Colon (tissue), 2 donors: ENCODE measurements around the gene RAB40A.
A peak's percentile ranks its signal among the peaks of the same experiment; 100 is the strongest.

ENCODE experiments used
- FAIRE-seq: peaks from 2 replicates; lab custom pipeline; 2012; peaks lifted over from hg19 to GRCh38; lab: Jason Lieb, UNC
- donor health status: control.
- donor health status: control.

Gene RAB40A

GRCh38 chrX:103519389-103519788 is at the start of gene RAB40A:
Gene RAB40A (minus strand): TSS chrX:103519489. CDS start chrX:103500756, 18,733 bp downstream.
- no peak for FAIRE-seq

- no peak for FAIRE-seq
Observed at GRCh38 chrX:103565752-103566151, 46.5 kb upstream of the RAB40A start.

- FAIRE-seq = no peak
Observed at GRCh38 chrX:103565197-103565596, 45.9 kb upstream of the RAB40A start.

DNA sequence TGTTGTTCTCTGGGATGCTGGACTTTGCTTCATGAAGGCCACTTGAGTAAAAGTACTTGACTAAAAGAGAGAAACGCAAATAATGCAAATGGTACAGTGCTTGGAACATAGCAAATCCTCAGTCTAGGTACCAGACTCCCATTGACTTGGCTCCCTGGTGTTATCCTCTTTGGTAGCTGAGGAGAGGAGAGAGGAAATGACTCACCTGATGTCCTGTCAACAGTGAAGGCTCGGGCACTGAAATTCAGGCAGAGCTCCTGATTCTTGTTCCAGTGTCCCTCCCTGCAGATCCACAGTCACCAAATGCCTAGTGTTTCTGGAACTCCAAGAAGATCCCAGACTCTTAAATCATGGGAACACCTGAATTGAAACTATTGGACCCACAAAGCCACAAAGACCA is 43.5 kb upstream of the RAB40A start:
- no peak for FAIRE-seq

GRCh38 chrX:103560256-103560655 is 41.0 kb upstream of the RAB40A start:
- FAIRE-seq = peak; percentile 80

GRCh38 chrX:103556963-103557612 is 37.8 kb upstream of the RAB40A start:
- FAIRE-seq = no peak

DNA sequence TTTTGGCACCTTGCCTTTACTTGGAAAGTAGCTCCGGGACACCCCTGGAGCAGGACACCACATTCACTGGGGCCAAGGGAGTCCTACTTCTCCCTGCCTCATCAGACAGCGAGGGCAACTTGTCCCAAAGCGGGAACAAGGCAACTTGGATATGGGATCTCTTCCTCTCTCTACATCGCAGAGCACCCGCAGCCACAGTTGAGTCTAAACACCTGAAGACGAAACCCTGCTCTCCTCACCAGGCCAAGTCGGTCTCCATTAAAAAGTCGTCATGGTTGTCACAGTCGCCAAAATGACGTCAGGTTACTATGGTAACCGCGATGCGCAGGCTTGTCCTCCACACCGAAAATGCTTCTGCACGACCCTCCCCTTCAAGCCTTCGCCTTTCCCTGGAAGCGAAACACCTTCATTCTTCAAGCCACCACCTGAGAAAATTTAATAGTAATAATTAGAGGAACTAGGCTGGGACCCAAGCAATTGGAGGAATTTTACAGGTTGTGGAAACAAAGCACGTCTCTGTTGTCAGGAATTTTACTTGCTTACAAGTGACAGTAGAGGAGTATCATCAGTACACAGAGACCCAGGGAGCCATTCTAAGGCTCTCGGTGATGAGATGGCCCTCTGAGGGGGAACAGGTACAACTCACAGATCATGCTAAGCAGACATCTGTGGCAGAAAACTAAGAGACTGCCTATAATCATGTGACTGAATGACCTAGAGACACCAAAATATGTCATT is 35.6 kb upstream of the RAB40A start:
- FAIRE-seq = no peak

DNA sequence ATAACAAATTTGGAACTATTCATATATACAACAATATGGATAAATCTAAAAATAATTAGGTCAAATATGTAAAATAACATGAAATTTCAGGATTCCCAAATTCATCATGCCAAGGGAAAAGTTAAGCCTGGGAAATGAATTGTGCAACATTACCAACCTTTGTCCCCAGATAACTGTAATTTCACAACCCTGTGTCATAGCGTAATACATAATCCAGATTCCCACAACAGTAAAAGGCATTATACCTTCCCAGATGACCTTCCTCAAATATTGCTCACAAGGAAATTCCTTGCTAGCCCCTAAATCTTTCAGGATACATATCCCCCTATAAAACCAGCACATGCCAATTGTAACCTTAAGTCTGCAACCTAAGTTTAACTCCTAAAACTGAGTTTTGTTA is 32.9 kb upstream of the RAB40A start:
- peak; percentile 64 for FAIRE-seq

DNA sequence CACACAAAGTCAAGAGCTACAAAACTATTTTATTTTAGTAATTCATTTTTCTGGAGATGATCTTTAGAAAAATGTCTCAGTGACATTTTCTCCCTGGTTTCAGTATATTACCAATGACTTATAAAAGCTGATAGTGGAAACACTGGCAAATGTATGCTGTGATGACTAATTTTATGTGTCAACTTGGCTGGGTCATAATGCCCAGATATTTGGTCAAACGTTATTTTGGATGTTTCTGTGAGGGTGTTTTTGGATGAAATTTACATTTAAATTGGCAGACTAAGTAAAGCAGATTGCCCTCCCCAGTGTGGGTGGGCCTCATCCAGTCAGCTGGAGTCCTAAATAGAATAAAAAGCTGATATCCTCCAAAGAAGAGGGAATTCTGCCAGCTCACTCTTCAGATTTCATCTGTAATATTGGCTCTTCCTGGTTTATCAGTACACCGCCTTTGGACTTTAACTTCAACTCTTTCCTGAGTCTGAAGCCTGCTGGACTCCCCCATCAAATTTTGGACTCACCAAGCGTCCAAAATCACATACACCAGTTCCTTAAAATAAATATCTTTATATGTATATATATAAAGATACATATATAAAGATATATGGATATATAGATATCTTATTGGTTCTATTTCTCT is 31.2 kb upstream of the RAB40A start:
- FAIRE-seq = peak; percentile 49

DNA sequence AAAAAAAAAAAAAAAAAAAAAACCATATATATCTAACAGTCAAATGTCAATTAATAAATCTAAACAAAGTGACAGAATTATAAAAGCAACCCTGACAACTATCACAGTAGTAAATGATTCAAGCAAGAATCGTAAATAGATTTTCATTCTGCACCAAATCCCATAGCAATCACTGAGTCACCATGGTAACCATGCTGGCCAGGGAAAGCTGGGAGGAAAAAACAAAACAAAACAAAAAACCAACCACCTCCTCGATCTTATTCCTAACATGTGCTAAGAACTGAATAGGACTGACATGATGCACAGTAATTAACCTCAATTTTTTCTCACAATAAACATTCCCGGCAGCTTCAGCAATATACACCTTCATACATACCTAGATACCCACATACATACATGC is 30.6 kb upstream of the RAB40A start:
- no peak for FAIRE-seq

- no peak for FAIRE-seq
Observed at GRCh38 chrX:103540145-103540544, 20.9 kb upstream of the RAB40A start.

DNA sequence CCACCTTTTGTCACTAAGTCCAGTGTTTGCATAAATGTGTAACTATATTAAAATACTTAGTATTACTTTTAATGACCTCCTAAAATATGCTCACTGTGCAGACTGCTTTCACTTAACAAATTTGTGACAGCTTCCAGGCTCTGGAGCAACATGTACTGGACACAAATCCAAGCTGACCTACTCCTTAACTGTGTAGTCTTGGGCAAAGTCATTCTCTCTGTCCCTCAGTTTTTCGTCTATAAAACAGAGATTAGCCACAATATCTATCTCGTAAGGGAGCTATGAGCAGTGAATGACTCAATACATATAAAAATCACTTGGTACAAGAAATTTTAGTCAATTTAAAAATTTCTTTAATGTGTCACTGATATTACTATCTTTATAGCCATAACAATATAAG is 20.4 kb upstream of the RAB40A start:
- FAIRE-seq = peak; percentile 85

- FAIRE-seq = peak; percentile 73
Observed at GRCh38 chrX:103538728-103539127, 19.4 kb upstream of the RAB40A start.

- no peak for FAIRE-seq
Observed at GRCh38 chrX:103537871-103538387, 18.6 kb upstream of the RAB40A start.

GRCh38 chrX:103536732-103537131 is 17.4 kb upstream of the RAB40A start:
- no peak for FAIRE-seq

GRCh38 chrX:103536071-103536470 is 16.8 kb upstream of the RAB40A start:
- FAIRE-seq = no peak

DNA sequence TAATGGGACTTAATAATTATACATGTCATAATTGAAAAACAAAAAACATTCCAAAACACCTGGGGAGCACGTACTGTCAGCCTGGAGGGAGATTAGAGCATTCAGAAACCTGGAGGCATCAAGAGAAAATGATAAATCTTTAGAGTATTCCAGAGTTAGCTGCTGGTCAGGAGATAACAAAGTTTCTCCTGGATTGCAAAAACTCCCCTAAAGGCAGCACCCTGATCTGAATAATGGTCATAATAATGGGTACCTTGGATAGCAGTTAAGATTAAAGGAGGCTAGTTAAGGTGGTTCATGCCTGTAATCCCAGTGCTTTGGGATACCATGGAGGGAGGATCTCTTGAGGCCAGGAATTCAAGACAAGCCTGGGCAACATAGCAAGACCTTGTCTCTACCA is 15.9 kb upstream of the RAB40A start:
- no peak for FAIRE-seq

DNA sequence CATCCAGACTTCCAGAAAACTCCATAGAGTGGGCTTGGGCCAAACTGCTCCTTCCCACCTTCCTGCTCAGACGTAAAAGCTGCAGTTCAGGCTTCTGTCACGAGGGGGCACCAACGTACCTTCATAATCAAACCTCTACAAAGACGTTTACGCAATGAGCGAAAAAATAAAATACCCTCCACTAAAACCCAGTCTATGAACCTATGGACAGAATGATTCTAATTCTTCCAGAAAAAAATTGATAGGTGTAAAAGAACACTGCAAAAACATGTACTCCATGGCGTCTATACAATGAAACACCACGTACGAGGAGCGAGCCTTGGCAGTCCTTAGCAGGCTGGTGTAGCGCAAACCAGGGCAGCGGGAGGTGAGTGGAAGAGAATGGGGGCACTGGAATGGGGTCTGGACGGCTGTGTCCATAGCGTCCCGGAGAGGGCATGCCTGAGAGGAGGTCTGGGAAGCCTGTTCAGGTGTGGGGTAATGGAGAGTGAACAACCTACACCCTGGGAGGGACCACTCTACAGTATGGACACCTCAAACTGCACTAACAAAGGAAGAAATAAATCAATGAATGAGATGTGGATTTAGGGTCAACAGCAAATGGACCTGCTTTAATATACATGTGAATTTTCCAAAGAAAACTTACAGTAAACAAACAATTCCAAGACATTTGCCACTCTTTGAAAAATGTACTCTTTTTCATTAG is 14.4 kb upstream of the RAB40A start:
- FAIRE-seq = peak; percentile 93

DNA sequence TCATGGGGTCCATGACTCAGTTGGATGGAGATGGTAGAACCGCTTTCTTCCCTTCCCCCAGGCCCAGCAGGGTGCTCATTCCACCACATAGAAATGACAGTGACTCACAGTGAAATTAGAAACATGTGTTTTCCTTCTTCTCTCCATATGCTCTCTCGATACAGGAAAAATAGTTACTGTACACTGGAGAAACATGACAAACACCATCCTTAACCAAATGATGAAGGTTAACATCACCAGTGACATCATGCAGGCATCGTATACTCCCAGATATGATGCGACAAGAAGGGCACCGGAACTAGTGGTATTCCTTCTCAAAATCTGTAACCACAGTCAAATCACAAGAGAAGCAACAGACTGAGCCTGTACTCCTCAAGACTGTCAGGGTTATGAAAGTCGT is 11.7 kb upstream of the RAB40A start:
- FAIRE-seq = no peak

GRCh38 chrX:103530545-103530944 is 11.3 kb upstream of the RAB40A start:
- no peak for FAIRE-seq

- no peak for FAIRE-seq
Observed at GRCh38 chrX:103529550-103529949, 10.3 kb upstream of the RAB40A start.

GRCh38 chrX:103524747-103525146 is 5.5 kb upstream of the RAB40A start:
- FAIRE-seq = no peak

DNA sequence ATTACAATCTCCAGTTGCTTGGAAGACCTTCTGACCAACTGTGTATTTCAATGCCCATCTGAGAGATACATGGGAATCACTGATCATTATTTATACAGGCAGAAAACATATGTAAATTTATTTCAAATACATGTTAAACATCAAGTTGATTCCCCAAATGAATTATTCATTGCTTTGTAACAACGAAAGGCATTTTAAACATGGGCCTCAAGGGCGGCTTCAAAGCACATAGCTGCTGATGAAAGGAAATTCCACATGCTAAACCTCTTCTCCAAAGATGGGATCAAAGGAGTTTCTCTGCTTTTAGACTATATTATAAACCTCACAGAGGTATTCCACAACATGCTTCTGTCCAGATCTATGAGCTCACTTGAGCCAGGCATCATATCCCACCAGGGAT is 4.3 kb upstream of the RAB40A start:
- no peak for FAIRE-seq
